COLO829 (cell line): ENCODE results near the gene OSBP2.
A peak's percentile ranks its signal among the peaks of the same experiment; 100 is the strongest.
"Not testable (repeated sequence)": the region's sequence is repeated elsewhere in the genome, so short reads cannot be mapped to it uniquely, and the experiment has no call there.

Experiments
- DNase-seq: peaks from one replicate; pipeline ENCODE4 v3.0.0; 2012; ENCODE audit warnings: low spot score

Gene OSBP2

GRCh38 chr22:30676565-30676964 is 18.1 kb upstream of the OSBP2 start:
- not testable (repeated sequence) for DNase-seq

- not testable (repeated sequence) for DNase-seq
These were observed 14.6 kb upstream of the OSBP2 start for GRCh38 chr22:30679895-30680690.

- no peak for DNase-seq
These were observed 13.5 kb upstream of the OSBP2 start for GRCh38 chr22:30680991-30681770.

DNA sequence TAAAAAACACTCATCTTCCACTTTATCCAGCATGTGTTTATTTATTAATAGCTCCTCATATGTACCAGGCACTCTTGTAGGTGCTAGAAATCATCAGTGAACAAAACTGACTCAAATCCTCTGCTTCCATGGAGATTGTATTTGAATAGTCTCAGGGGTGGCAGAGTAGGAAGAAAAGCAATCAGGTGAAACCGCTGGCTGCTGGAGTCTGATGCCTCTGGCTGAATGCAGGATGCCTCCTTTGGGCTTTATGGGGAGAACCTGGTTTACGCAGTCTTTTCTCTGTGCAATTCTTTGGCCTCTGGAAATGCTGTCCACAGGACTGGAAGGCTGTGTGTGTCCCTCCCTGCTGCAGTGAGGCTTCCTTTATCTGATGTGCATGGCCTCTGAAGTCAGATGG is 12.8 kb upstream of the OSBP2 start:
- no peak for DNase-seq

DNA sequence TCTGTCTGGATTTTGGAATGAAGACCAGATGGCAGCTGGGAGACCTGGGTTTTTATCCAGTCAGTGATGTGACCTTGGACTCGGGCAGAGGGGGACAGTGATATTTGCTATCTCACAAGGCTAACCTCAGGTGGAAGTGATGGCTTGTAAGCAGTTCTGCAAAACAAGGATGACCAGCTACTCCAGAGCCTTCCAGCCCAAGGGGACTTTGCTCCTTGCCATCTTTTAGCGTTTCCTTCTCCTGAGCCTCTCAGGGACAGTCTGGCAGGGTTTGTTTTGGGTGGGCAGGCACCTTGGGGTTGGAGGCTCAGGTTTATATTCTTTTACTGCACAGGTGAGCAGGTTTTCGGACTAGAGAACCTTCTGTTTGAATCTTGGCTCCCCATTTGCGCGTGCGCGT is 9.5 kb upstream of the OSBP2 start:
- no peak for DNase-seq

- no peak for DNase-seq
These were observed 7.3 kb upstream of the OSBP2 start for GRCh38 chr22:30687358-30687757.

- DNase-seq = no peak
These were observed 5.1 kb upstream of the OSBP2 start for GRCh38 chr22:30689622-30690021.

- no peak for DNase-seq
These were observed 3.5 kb upstream of the OSBP2 start for GRCh38 chr22:30691204-30691603.

DNA sequence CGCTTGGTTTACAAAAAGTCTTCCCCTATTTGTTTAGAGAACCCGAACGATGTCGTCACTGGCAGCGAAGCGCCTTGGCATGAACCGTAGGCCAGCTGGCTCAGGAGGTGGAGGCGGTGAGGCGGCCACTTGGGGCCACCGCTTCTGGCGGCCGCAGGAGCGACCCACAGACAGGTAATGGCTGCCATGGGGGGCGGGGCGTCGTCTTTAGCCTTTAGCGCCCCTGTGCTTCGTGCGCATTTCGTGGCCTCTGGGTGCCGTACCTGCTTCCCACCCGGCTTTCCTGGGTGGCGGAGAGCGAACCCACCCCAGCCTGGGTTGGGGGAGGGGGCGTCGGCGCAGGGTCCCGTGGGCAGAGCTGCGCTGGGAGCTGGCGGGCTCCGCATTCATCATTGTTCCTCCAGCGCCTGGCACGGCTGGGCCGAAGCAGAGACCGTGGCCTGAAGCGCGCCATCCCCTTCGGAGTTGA is 469 bp upstream of the OSBP2 start:
- no peak for DNase-seq

- DNase-seq = no peak
These were observed 727 bp downstream of the OSBP2 start for GRCh38 chr22:30695351-30695851.

- DNase-seq = no peak
These were observed 1.4 kb downstream of the OSBP2 start for GRCh38 chr22:30695871-30696655.

GRCh38 chr22:30697975-30698374 is 3.3 kb downstream of the OSBP2 start:
- DNase-seq = no peak

- peak; percentile 58 for DNase-seq
These were observed 7.2 kb downstream of the OSBP2 start for GRCh38 chr22:30701872-30702271.

DNA sequence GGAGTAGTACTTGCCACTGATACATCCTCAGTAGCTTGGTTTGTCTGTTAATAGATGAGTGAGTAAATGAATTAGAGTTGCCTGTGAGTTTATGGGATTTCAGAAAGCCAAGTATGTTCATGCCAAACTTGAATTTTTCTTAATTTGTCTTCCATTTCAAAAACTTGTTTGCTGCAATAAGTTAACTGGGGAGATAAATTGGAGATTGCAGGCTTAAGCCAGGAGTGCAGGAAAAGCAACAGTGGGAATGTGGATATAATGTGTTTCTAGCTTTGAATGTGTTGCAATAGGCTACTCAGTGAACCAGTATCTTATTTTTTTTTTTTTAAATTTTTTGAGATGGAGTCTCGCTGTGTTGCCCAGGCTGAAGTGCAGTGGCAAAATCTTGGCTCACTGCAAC is 8.2 kb downstream of the OSBP2 start:
- DNase-seq = no peak

DNA sequence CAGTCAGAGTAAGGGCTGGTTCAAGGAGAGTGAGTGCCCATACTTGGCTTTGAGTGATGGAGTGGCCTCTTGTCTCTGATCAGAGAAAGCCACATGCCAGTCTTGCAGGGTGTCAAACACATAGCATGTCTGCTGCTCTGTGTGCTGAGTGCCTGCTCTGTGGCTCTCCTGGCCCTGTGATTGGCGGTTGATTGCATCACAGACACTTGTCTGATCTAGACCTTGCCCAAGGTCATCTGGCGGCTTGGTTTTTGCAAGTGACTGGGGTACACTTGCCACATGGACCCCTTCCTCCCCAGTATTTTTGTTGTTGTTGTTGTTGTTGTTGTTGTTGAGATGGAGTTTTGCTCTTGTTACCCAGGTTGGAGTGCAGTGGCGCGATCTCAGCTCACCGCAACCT is 10.3 kb downstream of the OSBP2 start:
- no peak for DNase-seq

DNA sequence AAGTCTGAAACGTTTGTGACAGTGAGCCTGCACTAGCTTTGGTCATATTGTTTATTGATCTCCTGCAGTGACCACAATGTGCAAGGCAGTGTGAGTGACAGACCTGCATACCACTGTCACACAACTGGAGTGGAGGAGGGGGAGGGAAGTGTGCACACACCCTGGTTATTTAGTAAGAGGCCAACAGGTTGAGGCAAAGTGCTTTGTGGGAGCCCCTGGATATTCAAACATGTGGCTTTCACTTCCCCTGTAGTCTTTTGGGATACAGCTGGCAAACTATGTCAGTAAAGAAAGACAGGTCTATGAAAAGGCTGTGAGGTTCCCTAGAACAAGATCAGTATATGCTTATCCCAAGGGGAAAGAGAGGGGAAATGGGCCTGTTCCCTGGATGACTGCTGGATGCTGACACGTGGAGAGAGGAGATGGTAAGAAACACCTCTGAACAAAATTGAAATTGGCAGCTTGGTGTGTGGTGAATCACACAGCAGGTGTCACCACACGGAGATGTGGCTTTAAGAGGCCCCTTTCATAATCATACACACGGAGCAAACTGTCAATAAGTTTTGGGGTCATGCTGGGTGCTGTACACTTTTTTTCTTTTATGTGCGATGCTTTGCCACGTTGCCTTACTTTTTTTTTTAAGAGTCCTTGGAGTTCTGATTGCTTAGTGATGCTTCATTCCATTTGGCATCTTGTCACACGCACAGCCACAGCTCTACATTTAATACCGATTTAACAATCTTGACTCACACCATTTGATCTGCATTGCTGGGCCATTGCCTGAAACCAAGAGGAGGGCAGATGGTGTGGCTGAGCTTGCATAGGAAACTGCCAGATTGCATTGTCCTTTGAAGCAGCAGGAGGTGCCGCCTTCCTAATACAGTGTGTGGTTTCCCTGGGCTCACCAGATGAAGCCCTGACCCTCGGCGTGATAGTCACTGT is 11.3 kb downstream of the OSBP2 start:
- DNase-seq = no peak

GRCh38 chr22:30709980-30710379 is 15.3 kb downstream of the OSBP2 start:
- not testable (repeated sequence) for DNase-seq

GRCh38 chr22:30712094-30712493 is 17.4 kb downstream of the OSBP2 start:
- DNase-seq = no peak

- DNase-seq = no peak
These were observed 19.4 kb downstream of the OSBP2 start for GRCh38 chr22:30714062-30714461.

GRCh38 chr22:30717331-30717921 is 22.8 kb downstream of the OSBP2 start:
- DNase-seq = peak; percentile 56

DNA sequence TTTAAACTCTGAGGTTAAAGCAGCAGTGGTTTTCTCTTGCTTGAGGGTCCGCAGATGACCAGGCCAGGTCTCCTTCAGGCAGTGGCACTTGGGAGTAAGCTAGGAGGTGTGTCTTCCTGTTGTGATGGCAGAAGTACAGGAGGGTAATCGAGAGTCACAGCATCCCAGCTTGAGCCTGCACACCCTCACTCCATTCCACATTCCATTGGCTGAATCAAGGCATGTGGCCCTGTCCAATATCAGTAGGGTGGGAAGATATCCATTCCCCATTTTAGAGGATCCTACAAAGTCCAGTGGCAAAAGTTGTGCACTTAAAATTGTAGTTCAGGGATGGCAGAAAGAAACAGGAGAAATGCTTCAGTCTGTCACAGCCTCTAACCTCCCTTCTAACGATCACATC is 23.3 kb downstream of the OSBP2 start:
- no peak for DNase-seq
